ENCODE results near the gene EFEMP2. TPM values are rescaled to one million over a fixed set of nuclear protein-coding genes. Genes with fewer than 3 reads are reported as not detected.

EFEMP2 gene
- 26.4 and 31.8 TPM in 2 replicates for total RNA-seq (2013; cell fraction: nucleolus; rRNA removed)
- 2.3 and 2.6 TPM in 2 replicates for total RNA-seq (2014; rRNA removed)
- 0.94 and 1.7 TPM in 2 replicates for total RNA-seq (2014; rRNA removed; fragmentation: Illumina TruSeq; extraction: Trizol)
- 2.3 and 2.4 TPM in 2 replicates for total RNA-seq (2021)
- 9.0 TPM for polyA plus RNA-seq (2011; ENCODE audit: low read depth)
- 8.5 and 13.2 TPM in 2 replicates for polyA plus RNA-seq (2011; rRNA removed)
- polyA plus RNA-seq (2011; cell fraction: cytosol; rRNA removed): 16.1 and 19.3 TPM in 2 replicates
- polyA plus RNA-seq (2011; cell fraction: nucleus; rRNA removed): 122 and 196 TPM in 2 replicates
- 17.5 and 18.5 TPM in 2 replicates for polyA plus RNA-seq (2012)
- 0.96 and 1.3 TPM in 2 replicates for polyA plus RNA-seq (2014; fragmentation: Illumina TruSeq; extraction: Trizol)
- under 1 TPM in 1 of 2 experiments, not detected in 1; 0.24 TPM for polyA plus RNA-seq (2014; fragmentation: Nextera tagmentation; extraction: Ambion mirVana)
- polyA plus RNA-seq (2014; rRNA removed): 3.0 and 3.5 TPM in 2 replicates
- polyA plus RNA-seq (2016; fragmentation: Nextera tagmentation; extraction: Ambion mirVana): 1 to 10 TPM in 1 of 2 experiments, under 1 TPM in 1; 0.70 to 1.3 TPM
- 3.0 and 9.8 TPM in 2 replicates for polyA minus RNA-seq (2011; rRNA and poly(A)+ RNA removed)
- 1.1 and 1.3 TPM in 2 replicates for polyA minus RNA-seq (2011; cell fraction: cytosol; rRNA and poly(A)+ RNA removed)
- 18.9 and 19.9 TPM in 2 replicates for polyA minus RNA-seq (2011; cell fraction: nucleus; rRNA and poly(A)+ RNA removed)
- percentile 51 among the genes with signal in this experiment for Bru-seq, nascent RNA
- percentile 53 among the genes with signal in this experiment for BruChase-seq, experiment 1, labeled RNA remaining after a 6-hour chase
- percentile 47 among the genes with signal in this experiment for BruChase-seq, experiment 2, labeled RNA remaining after a 2-hour chase
- long read RNA-seq, experiment 1: 0 reads
- long read RNA-seq, experiment 2: 0 reads

- WGBS (ENCODE audit: insufficient coverage, insufficient replicate concordance, low lambda C conversion rate, missing lambda C conversion rate): 3% methylated on average over 31 of the region's 69 CpGs
- Histone ChIP-seq H3K4me3 (peak within 1 kb of the TSS; percentile 87), H3K27me3 (replicated peaks in 1 of 2; ENCODE audit: control insufficient read depth in 2 of 2, insufficient read depth in 2 of 2, low read length in 1 of 2) (no peaks in the 10 kb centered on the region), H4K20me1 (ENCODE audit: control insufficient read depth, insufficient read depth) (no peaks in the 10 kb centered on the region), H3K4me2 (ENCODE audit: control insufficient read depth, insufficient read depth) (peak within 1 kb of the TSS; percentile 96), H3K79me2 (ENCODE audit: control insufficient read depth, insufficient read depth, low read length) (no peaks in the 10 kb centered on the region), H3K4me1 (ENCODE audit: control insufficient read depth, insufficient read depth, low read length) (peaks cover 11% of the 10 kb centered on the region), H2AFZ (ENCODE audit: control insufficient read depth, low read depth, low read length) (peak within 1 kb of the TSS; percentile 73), H3K27ac (ENCODE audit: control insufficient read depth, insufficient read depth) (peak within 1 kb of the TSS; percentile 51), H3K9ac (ENCODE audit: control insufficient read depth, insufficient read depth, low read length) (peak within 1 kb of the TSS; percentile 82), H3K9me3 (replicated peaks; ENCODE audit: control insufficient read depth, insufficient read depth, low read length) (no peaks in the 10 kb centered on the region), H3K36me3 (ENCODE audit: control insufficient read depth in 2 of 2, insufficient read depth in 2 of 2, low read length in 1 of 2) (peaks cover 0 to 3% of the 10 kb centered on the region in 2 experiments; a peak in 2 of 4 replicates)
- DNase-seq (ENCODE audit: low read depth, low spot score): no peak
- intact Hi-C loops (cut with micrococcal nuclease; ENCODE audit: unreplicated experiment): no loop called here
- TF ChIP-seq RUNX3 (IDR thresholded peaks at IDR 0.05; ENCODE audit: low read length) (no peak), SUPT20H (IDR thresholded peaks at IDR 0.05; ENCODE audit: borderline replicate concordance, control insufficient read depth, low read depth, low read length) (no peak), BACH1 (IDR thresholded peaks at IDR 0.05; ENCODE audit: borderline replicate concordance) (0 out of 2 replicates have a peak, but pooled peaks have one; percentile 17), ZBTB40 (IDR thresholded peaks at IDR 0.05; ENCODE audit: borderline replicate concordance) (0 out of 2 replicates have a peak, but pooled peaks have one; percentile 45), POLR2A (IDR thresholded peaks at IDR 0.05; ENCODE audit: low read depth, low read length) (0 out of 2 replicates have a peak, but pooled peaks have one; percentile 30), LARP7 (IDR thresholded peaks at IDR 0.05) (no peak), IRF5 (IDR thresholded peaks at IDR 0.05; ENCODE audit: borderline replicate concordance) (no peak)
- SMC1A ChIA-PET (ENCODE audit: uncharacterized antibody, unreplicated experiment): interaction anchor here (2.1 kb wide), 1 partner anchor 14 kb away, joined by 13 read pairs; the partner anchor contains the start of genes CFL1 and MUS81
- ATAC-seq: no peak
- BruUV-seq (replicated peaks): TSS peak; percentile 96
- CTCF ChIA-PET: interaction anchor here (1.8 to 4.5 kb wide), 6 partner anchors 12 to 18 kb away, joined by 7 to 66 read pairs (median 22); partner anchors contain the start of genes CCDC85B, CFL1, FIBP and MUS81
- RAD21 ChIA-PET (ENCODE audit: unreplicated experiment): interaction anchor here (0.6 to 2.0 kb wide), 4 partner anchors 13 to 116 kb away, joined by 3 to 21 read pairs (median 4); partner anchors contain the start of gene FIBP
- POLR2A ChIA-PET: interaction anchor here (0.6 to 4.5 kb wide), 8 partner anchors 12 to 397 kb away, joined by 3 to 44 read pairs (median 12); partner anchors contain the start of genes CCDC85B, FIBP and MUS81
- in situ Hi-C loops (cut with MboI): loop anchor here (25.0 kb wide), 1 partner anchor 1635 kb away; the partner anchor contains the start of genes DNAJC4, FKBP2, NUDT22 and PPP1R14B
- FAIRE-seq: no peak
These were observed at the start of gene EFEMP2 for GRCh38 chr11:65872586-65873317. Gene EFEMP2, minus strand, starts transcription at chr11:65872800. Its CDS starts 446 bp downstream, at chr11:65872354.

Data from GM12878 (cell line).